PC-3 (cell line): Measurements from ENCODE around the gene RALGAPA1. TPM values are rescaled to one million over a fixed set of nuclear protein-coding genes. Genes with fewer than 3 reads are reported as not detected.

Source experiments
- ATAC-seq: fragments of 200-7000 bp; cut with Tn5 transposase; 2 replicates; pipeline ENCODE4 v1.9.1; 2020; ENCODE audit warnings: mild to moderate bottlenecking, moderate library complexity
- BruUV-seq: library from RNA; stranded (reverse); fragments of 400-500 nt; replicated peaks from 2 replicates; lab custom pipeline; 2021; lab: Mats Ljungman, UMichigan
- CTCF ChIA-PET: fragments of 300-600 bp; sonication (Branson Sonifier 250); formaldehyde crosslinking; loops from one replicate; lab custom pipeline; 2022; ENCODE audit warnings: antibody characterized with exemption; lab: Charles Lee
- POLR2A ChIA-PET: fragments of 300-600 bp; sonication (Branson Sonifier 250); formaldehyde crosslinking; loops from one replicate; lab custom pipeline; 2022; ENCODE audit warnings: antibody characterized with exemption; ENCODE audit not compliant: unreplicated experiment; lab: Charles Lee
- DNase-seq: peaks from one replicate; pipeline ENCODE4 v3.0.0-alpha.2; 2015
- H2AFZ ChIP-seq: fragments of 300-600 bp; sonication (generic); 2 replicates; pipeline ENCODE4 v1.6.0; 2016; ENCODE audit warnings: antibody characterized with exemption, low read length
- H3F3A ChIP-seq: fragments of 300-600 bp; sonication (generic); one replicate; pipeline ENCODE4 v1.6.0; 2017; ENCODE audit warnings: antibody characterized with exemption, low read length, control low read depth, mild to moderate bottlenecking; ENCODE audit not compliant: unreplicated experiment
- H3K27ac ChIP-seq: fragments of 300-600 bp; sonication (generic); 2 replicates; pipeline ENCODE4 v1.5.1; 2016; ENCODE audit warnings: mild to moderate bottlenecking, low read length
- H3K27me3 ChIP-seq: fragments of 300-600 bp; sonication (generic); 2 replicates; pipeline ENCODE4 v1.6.1; 2016; ENCODE audit warnings: low read length, mixed read lengths
- H3K36me3 ChIP-seq: fragments of 300-600 bp; sonication (generic); 2 replicates; pipeline ENCODE4 v1.6.1; 2016; ENCODE audit warnings: low read depth, mixed run types, low read length, mixed read lengths
- H3K4me1 ChIP-seq: fragments of 300-600 bp; sonication (generic); 2 replicates; pipeline ENCODE4 v1.5.1; 2016; ENCODE audit warnings: low read length; ENCODE audit not compliant: insufficient read depth
- H3K4me2 ChIP-seq: fragments of 300-600 bp; sonication (generic); 2 replicates; pipeline ENCODE4 v1.6.0; 2016; ENCODE audit warnings: low read length
- H3K4me3 ChIP-seq: fragments of 300-600 bp; sonication (generic); 2 replicates; pipeline ENCODE4 v1.5.1; 2016; ENCODE audit warnings: mild to moderate bottlenecking, low read length, mixed read lengths
- H3K79me2 ChIP-seq: fragments of 300-600 bp; sonication (generic); 2 replicates; pipeline ENCODE4 v1.6.1; 2017; ENCODE audit warnings: low read length, mixed read lengths
- H3K9ac ChIP-seq: fragments of 300-600 bp; sonication (generic); 2 replicates; pipeline ENCODE4 v1.6.0; 2016; ENCODE audit warnings: mild to moderate bottlenecking, low read length
- H3K9me2 ChIP-seq: fragments of 300-600 bp; sonication (generic); replicated peaks from 2 replicates; pipeline ENCODE4 v1.6.1; 2016; ENCODE audit warnings: mixed run types, low read length, mixed read lengths
- H3K9me3 ChIP-seq: fragments of 300-600 bp; sonication (generic); 2 replicates; pipeline ENCODE4 v1.6.1; 2016; ENCODE audit warnings: low read length, mixed read lengths
- H4K20me1 ChIP-seq: fragments of 300-600 bp; sonication (generic); 2 replicates; pipeline ENCODE4 v1.6.1; 2016; ENCODE audit warnings: low read length, mixed read lengths
- EZH2 ChIP-seq: fragments of 300-600 bp; sonication (generic); IDR thresholded peaks from one replicate; pipeline ENCODE4 v1.6.1; 2017; ENCODE audit warnings: antibody characterized with exemption, mild to moderate bottlenecking, low read length; ENCODE audit not compliant: unreplicated experiment
- EZH2phosphoT487 ChIP-seq: fragments of 300-600 bp; sonication (generic); IDR thresholded peaks from 2 replicates; pipeline ENCODE4 v1.6.1; 2018; ENCODE audit warnings: mild to moderate bottlenecking, antibody characterized with exemption, low read length, borderline replicate concordance
- intact Hi-C: fragments of 100-400 bp; cut with micrococcal nuclease; formaldehyde crosslinking; loops from 2 replicates; pipeline ENCODE4 v1.9.0; 2023
- total RNA-seq: library from RNA; depleted of rRNA; stranded (reverse); fragments of >200 nt; gene quantifications from 2 replicates; pipeline ENCODE4 v1.2.3, GENCODE V29; 2014
- TF ChIP-seq, protein P1 (sequence below): fragments of 300-600 bp; sonication (generic); conservative IDR thresholded peaks from 2 replicates; pipeline ENCODE4 v1.5.1; 2017; ENCODE audit warnings: antibody characterized with exemption, low read depth, mild to moderate bottlenecking, low read length

The RALGAPA1 gene
- total RNA-seq, 1 experiment from 2014 or later, result 20.3 TPM

- Histone ChIP-seq H3K79me2 (no peaks in the 10 kb centered on the region), H3K9ac (no peak overlapping the region), H3K4me2 (no peak overlapping the region), H3K27me3 (no peaks in the 10 kb centered on the region), H3K4me3 (no peak overlapping the region), H3K36me3 (peaks cover 9% of the 10 kb centered on the region; the same call in 1 of the 2 replicates), H3F3A (no peaks in the 10 kb centered on the region), H2AFZ (no peak overlapping the region), H4K20me1 (no peaks in the 10 kb centered on the region), H3K9me3 (no peaks in the 10 kb centered on the region), H3K27ac (no peak overlapping the region), H3K4me1 (no peaks in the 10 kb centered on the region), H3K9me2 (no peaks in the 10 kb centered on the region)
- DNase-seq (no peak), ATAC-seq (no peak)
- BruUV-seq, result no TSS peak
- intact Hi-C loops, result no loop called here
- TF ChIP-seq, protein P1, sequence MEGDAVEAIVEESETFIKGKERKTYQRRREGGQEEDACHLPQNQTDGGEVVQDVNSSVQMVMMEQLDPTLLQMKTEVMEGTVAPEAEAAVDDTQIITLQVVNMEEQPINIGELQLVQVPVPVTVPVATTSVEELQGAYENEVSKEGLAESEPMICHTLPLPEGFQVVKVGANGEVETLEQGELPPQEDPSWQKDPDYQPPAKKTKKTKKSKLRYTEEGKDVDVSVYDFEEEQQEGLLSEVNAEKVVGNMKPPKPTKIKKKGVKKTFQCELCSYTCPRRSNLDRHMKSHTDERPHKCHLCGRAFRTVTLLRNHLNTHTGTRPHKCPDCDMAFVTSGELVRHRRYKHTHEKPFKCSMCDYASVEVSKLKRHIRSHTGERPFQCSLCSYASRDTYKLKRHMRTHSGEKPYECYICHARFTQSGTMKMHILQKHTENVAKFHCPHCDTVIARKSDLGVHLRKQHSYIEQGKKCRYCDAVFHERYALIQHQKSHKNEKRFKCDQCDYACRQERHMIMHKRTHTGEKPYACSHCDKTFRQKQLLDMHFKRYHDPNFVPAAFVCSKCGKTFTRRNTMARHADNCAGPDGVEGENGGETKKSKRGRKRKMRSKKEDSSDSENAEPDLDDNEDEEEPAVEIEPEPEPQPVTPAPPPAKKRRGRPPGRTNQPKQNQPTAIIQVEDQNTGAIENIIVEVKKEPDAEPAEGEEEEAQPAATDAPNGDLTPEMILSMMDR, result no peak
- TF ChIP-seq EZH2phosphoT487, result no peak
- TF ChIP-seq EZH2, result no peak
- ChIA-PET POLR2A (no interaction called here), CTCF (no interaction called here)
Measured at GRCh38 chr14:35678403-35679028, 130.6 kb downstream of the RALGAPA1 start.

GRCh38 chr14:35669782-35670181 lies 139.3 kb downstream of the RALGAPA1 start:
- Histone ChIP-seq H3K4me1 (peaks cover 30% of the 10 kb centered on the region), H3K9me3 (no peaks in the 10 kb centered on the region), H3K27ac (peak overlapping the region; percentile 90), H3K79me2 (no peaks in the 10 kb centered on the region), H3F3A (peaks cover 6% of the 10 kb centered on the region), H3K9me2 (no peaks in the 10 kb centered on the region), H3K36me3 (peaks cover 7% of the 10 kb centered on the region), H2AFZ (no peak overlapping the region), H3K9ac (peak overlapping the region; percentile 10; the same call in 1 of the 2 replicates), H3K4me2 (peak overlapping the region; percentile 83), H4K20me1 (no peaks in the 10 kb centered on the region), H3K27me3 (no peaks in the 10 kb centered on the region), H3K4me3 (peak overlapping the region; percentile 47; the same call in 1 of the 2 replicates)
- CTCF ChIA-PET, result interaction anchor here (0.5 to 1.1 kb wide), 6 partner anchors 14 to 1022 kb away, joined by 3 to 7 read pairs (median 6); no protein-coding TSS in a partner anchor
- no TSS peak for BruUV-seq
- ATAC-seq (peak; percentile 99), DNase-seq (peak; percentile 98)
- no peak for TF ChIP-seq EZH2phosphoT487
- TF ChIP-seq, protein P1, result no peak
- TF ChIP-seq EZH2, result no peak
- POLR2A ChIA-PET, result interaction anchor here (0.5 to 1.0 kb wide), 3 partner anchors 101 to 239 kb away, joined by 3 to 7 read pairs (median 4); partner anchors contain the start of gene BRMS1L
- intact Hi-C loops, result no loop called here
